Peyer's patch (tissue), 4 donors: Measurements from ENCODE around the gene AHR. TPM values are rescaled to one million over a fixed set of nuclear protein-coding genes. Genes with fewer than 3 reads are reported as not detected.

Experiments
- DNase-seq, 3 donors: peaks; one replicate each; pipeline ENCODE4 v3.0.0-alpha.2; 2017 to 2019
- H3K27ac ChIP-seq, 4 donors: fragments of 200-600 bp; sonication (generic); one replicate each; pipeline ENCODE4 v1.5.1; 2016 to 2019
- H3K27me3 ChIP-seq, 2 donors: fragments of 200-600 bp; sonication (generic); one replicate each; pipeline ENCODE4 v1.5.1; 2019
- H3K36me3 ChIP-seq, 3 donors: fragments of 200-600 bp; sonication (generic); one replicate each; pipeline ENCODE4 v1.5.1; 2016 to 2019
- H3K4me1 ChIP-seq, 4 donors: fragments of 200-600 bp; sonication (generic); one replicate each; pipeline ENCODE4 v1.5.1; 2016 to 2019
- H3K4me3 ChIP-seq, 4 donors: fragments of 200-600 bp; sonication (generic); 1 replicate in 3 of 4; 2 replicates in 1 of 4; pipeline ENCODE4 v1.5.1; 2016 to 2019; ENCODE audit warnings: mild to moderate bottlenecking in 1 of 4
- H3K9me3 ChIP-seq, 4 donors: fragments of 200-600 bp; sonication (generic); one replicate each; pipeline ENCODE4 v1.5.1; 2016 to 2019; ENCODE audit warnings: mild to moderate bottlenecking in 1 of 4
- CTCF ChIP-seq, 6 experiments: fragments of 450-650 bp in 4 of 6; fragments of 200-600 bp in 2 of 6; sonication (generic) in 1 of 6; IDR thresholded peaks; one replicate each; pipeline ENCODE4 v1.5.1; 2017 to 2019; ENCODE audit warnings: antibody characterized with exemption in 6 of 6, mild to moderate bottlenecking in 3 of 6, moderate library complexity in 1 of 6
- POLR2A ChIP-seq, 2 donors: fragments of 450-650 bp; IDR thresholded peaks; one replicate each; pipeline ENCODE4 v1.5.1; 2017; ENCODE audit warnings: antibody characterized with exemption in 2 of 2, mild to moderate bottlenecking in 2 of 2, moderate library complexity in 2 of 2
- total RNA-seq, 4 donors: library from RNA; depleted of rRNA; stranded (reverse); fragments of >200 nt; gene quantifications; one replicate each; pipeline ENCODE4 v1.1.0, GENCODE V29; 2016

Gene AHR
- total RNA-seq, 4 donors from 2014 or later, result 24.3 to 110 (median 39.4) TPM

GRCh38 chr7:17370901-17371585 lies 72.6 kb downstream of the AHR start:
- H3K36me3 ChIP-seq, result no peaks in the 10 kb centered on the region
- no peak overlapping the region for H3K4me3 ChIP-seq
- TF ChIP-seq POLR2A (IDR thresholded peaks at IDR 0.05) (no peak), CTCF (IDR thresholded peaks at IDR 0.05) (no peak)
- H3K27me3 ChIP-seq, result no peaks in the 10 kb centered on the region
- peak overlapping the region in 2 of 4 donors; percentile 20 to 39 for H3K27ac ChIP-seq
- no peak for DNase-seq
- H3K9me3 ChIP-seq, result no peaks in the 10 kb centered on the region
- peaks cover 0 to 18% (median 0%) of the 10 kb centered on the region in 4 donors for H3K4me1 ChIP-seq

GRCh38 chr7:17371671-17372524 lies 73.4 kb downstream of the AHR start:
- Histone ChIP-seq H3K4me3 (no peak overlapping the region), H3K27ac (peak overlapping the region in 3 of 4 donors; percentile 6 to 39 (median 20)), H3K36me3 (no peaks in the 10 kb centered on the region), H3K4me1 (peaks cover 0 to 18% (median 0%) of the 10 kb centered on the region in 4 donors), H3K9me3 (no peaks in the 10 kb centered on the region), H3K27me3 (no peaks in the 10 kb centered on the region)
- DNase-seq, result peak in 1 of 3 donors; percentile 61
- TF ChIP-seq CTCF (IDR thresholded peaks at IDR 0.05) (no peak), POLR2A (IDR thresholded peaks at IDR 0.05) (no peak)

- no peak for TF ChIP-seq CTCF (IDR thresholded peaks at IDR 0.05)
- TF ChIP-seq POLR2A (IDR thresholded peaks at IDR 0.05), result no peak
Observed at GRCh38 chr7:17374157-17374556, 75.7 kb downstream of the AHR start.

GRCh38 chr7:17374654-17375053 lies 76.2 kb downstream of the AHR start:
- Histone ChIP-seq H3K4me3 (no peak overlapping the region), H3K27me3 (no peaks in the 10 kb centered on the region), H3K9me3 (no peaks in the 10 kb centered on the region), H3K36me3 (no peaks in the 10 kb centered on the region), H3K4me1 (peaks cover 0 to 10% (median 0%) of the 10 kb centered on the region in 4 donors), H3K27ac (no peak overlapping the region)
- TF ChIP-seq POLR2A (IDR thresholded peaks at IDR 0.05) (no peak), CTCF (IDR thresholded peaks at IDR 0.05) (no peak)
- DNase-seq, result no peak

More at GRCh38 chr7:17374157-17374556, 75.7 kb downstream of the AHR start:
- no peaks in the 10 kb centered on the region for H3K36me3 ChIP-seq
- no peak overlapping the region for H3K27ac ChIP-seq
- H3K4me1 ChIP-seq, result peaks cover 0 to 15% (median 0%) of the 10 kb centered on the region in 4 donors
- H3K4me3 ChIP-seq, result no peak overlapping the region
- DNase-seq, result no peak
- H3K27me3 ChIP-seq, result no peaks in the 10 kb centered on the region
- H3K9me3 ChIP-seq, result no peaks in the 10 kb centered on the region

GRCh38 chr7:17376595-17376994 lies 78.1 kb downstream of the AHR start:
- Histone ChIP-seq H3K36me3 (no peaks in the 10 kb centered on the region), H3K27ac (no peak overlapping the region), H3K9me3 (no peaks in the 10 kb centered on the region), H3K4me3 (no peak overlapping the region), H3K27me3 (no peaks in the 10 kb centered on the region), H3K4me1 (peaks cover 0 to 5% (median 0%) of the 10 kb centered on the region in 4 donors)
- no peak for DNase-seq
- TF ChIP-seq CTCF (IDR thresholded peaks at IDR 0.05) (no peak), POLR2A (IDR thresholded peaks at IDR 0.05) (no peak)
